Fibroblast of lung (primary cell): Measurements from ENCODE around the gene ANO2.

Source experiments
- CTCF ChIP-seq, 2 donors: IDR thresholded peaks in 1 of 2; conservative IDR thresholded peaks in 1 of 2; 1 replicate in 1 of 2; 2 replicates in 1 of 2; pipeline ENCODE4 v1.5.1; 2011 to 2012; ENCODE audit warnings: low read length in 2 of 2, control low read depth in 1 of 2, inconsistent platforms in 1 of 2, low read depth in 1 of 2, mild to moderate bottlenecking in 1 of 2
- EZH2 ChIP-seq: IDR thresholded peaks from 2 replicates; pipeline ENCODE4 v1.5.1; 2012; ENCODE audit warnings: low read length, control low read depth, mild to moderate bottlenecking; ENCODE audit errors: missing control alignments

- TF ChIP-seq EZH2 (no peak), CTCF (conservative IDR thresholded peaks at IDR 0.05 in 1 of 2, IDR thresholded peaks at IDR 0.05 in 1 of 2; ENCODE audit: low read depth in 1 of 2, low read length in 2 of 2) (no peak)
Measured at GRCh38 chr12:5982106-5982505, 37.0 kb upstream of the ANO2 start.
